Measurements from ENCODE around the gene CACNA1C. TPM values are rescaled to one million over a fixed set of nuclear protein-coding genes. Genes with fewer than 3 reads are reported as not detected.
A peak's percentile ranks its signal among the peaks of the same experiment; 100 is the strongest.

The CACNA1C gene
- total RNA-seq, 1 donor from 2014 or later, result 11.7 TPM

DNA sequence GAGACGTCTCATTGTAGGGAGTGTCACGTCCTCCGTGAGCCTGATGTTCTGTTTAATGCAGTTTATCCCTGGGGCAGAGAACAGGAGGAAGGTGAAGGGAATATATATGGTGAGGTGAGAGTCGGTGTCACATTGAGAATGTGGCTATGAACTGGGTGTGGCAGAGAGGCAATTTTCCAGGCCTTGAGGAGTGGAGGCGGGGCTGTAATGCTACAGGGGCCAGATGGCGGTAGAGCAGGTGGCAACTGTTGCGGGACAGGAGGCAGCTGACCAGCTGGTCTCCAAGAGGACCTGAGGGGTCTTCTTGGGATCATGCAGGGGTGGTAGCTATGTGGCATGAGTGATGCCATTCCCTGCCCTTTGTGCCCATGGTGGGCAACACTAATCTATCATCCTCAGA, 59.6 kb downstream of the CACNA1C start:
- Mint-ChIP-seq H3K36me3 (ENCODE audit: insufficient read depth) (no peaks in the 10 kb centered on the region), H3K27me3 (peaks cover 7% of the 10 kb centered on the region), H3K9me3 (ENCODE audit: low read depth) (no peaks in the 10 kb centered on the region), H3K27ac (peak overlapping the region; percentile 2), H3K4me3 (ENCODE audit: low read depth) (no peak overlapping the region), H3K4me1 (ENCODE audit: low read depth) (peaks cover 4% of the 10 kb centered on the region)
- no peak for DNase-seq (ENCODE audit: low spot score, unreplicated experiment)
- TF ChIP-seq, protein P1, sequence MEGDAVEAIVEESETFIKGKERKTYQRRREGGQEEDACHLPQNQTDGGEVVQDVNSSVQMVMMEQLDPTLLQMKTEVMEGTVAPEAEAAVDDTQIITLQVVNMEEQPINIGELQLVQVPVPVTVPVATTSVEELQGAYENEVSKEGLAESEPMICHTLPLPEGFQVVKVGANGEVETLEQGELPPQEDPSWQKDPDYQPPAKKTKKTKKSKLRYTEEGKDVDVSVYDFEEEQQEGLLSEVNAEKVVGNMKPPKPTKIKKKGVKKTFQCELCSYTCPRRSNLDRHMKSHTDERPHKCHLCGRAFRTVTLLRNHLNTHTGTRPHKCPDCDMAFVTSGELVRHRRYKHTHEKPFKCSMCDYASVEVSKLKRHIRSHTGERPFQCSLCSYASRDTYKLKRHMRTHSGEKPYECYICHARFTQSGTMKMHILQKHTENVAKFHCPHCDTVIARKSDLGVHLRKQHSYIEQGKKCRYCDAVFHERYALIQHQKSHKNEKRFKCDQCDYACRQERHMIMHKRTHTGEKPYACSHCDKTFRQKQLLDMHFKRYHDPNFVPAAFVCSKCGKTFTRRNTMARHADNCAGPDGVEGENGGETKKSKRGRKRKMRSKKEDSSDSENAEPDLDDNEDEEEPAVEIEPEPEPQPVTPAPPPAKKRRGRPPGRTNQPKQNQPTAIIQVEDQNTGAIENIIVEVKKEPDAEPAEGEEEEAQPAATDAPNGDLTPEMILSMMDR (IDR thresholded peaks at IDR 0.05; ENCODE audit: unreplicated experiment), result no peak

DNA sequence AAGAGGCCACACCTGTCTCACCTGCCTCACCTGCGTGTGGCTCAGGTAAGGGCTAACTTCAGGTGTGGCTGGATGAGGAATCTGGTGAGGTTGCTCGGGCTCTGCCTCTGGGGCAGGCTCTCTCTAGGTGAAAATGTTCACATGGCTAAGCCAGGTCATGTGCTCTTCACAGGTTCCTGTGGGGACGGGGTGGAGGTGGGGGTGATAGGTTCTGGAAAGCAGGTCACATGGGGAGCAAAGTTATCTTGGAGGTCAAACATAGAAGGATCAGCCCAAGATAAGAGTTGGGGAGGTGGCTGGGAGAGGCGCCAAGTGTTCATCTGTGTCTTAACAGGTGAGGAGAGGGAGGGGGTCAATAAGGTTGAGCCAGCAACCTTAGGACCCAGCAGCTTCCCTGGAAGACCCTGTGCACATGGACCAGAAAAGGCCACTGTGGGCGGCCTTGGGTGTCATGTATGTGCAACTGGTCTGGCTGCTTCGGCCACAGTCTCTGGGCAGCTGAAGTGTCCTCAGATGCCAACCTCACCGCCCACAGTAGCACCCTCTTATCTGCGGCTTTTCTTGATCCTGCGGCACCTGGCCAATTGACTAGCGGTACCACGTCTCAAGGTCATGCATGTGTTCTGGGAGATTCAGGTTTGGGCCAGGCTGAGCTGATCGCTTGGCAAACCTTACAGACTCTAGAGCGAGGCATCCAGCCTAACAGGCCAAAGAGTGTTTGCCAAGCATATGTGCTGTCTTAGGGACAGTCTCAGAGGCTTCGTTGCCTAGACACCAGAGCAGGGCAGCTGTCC, 60.5 kb downstream of the CACNA1C start:
- Mint-ChIP-seq H3K36me3 (ENCODE audit: insufficient read depth) (no peaks in the 10 kb centered on the region), H3K9me3 (ENCODE audit: low read depth) (no peaks in the 10 kb centered on the region), H3K27me3 (peaks cover 7% of the 10 kb centered on the region), H3K4me3 (ENCODE audit: low read depth) (no peak overlapping the region), H3K27ac (no peak overlapping the region), H3K4me1 (ENCODE audit: low read depth) (peaks cover 4% of the 10 kb centered on the region)
- TF ChIP-seq, protein P1 (IDR thresholded peaks at IDR 0.05; ENCODE audit: unreplicated experiment), result no peak
- DNase-seq (ENCODE audit: low spot score, unreplicated experiment), result no peak

DNA sequence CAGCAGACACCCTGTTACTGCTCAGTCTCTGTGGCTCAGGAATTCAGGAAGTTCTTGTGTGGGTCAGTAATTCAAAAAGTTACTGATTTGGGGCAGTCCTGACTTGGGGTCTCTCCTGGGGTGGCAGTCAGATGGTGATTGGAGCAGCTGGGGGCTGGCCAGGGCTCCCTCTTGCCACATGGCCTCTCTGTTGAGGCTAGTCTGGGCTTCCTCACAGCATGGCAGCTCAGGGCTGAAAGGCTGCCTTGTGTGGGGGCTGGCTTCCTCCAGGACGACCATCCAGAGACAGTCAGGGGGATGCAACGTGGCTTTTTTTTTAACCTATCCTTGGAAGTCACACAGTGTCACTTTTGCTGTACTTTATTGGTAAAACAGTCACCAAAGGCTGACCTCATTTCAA, 61.3 kb downstream of the CACNA1C start:
- Mint-ChIP-seq H3K27ac (no peak overlapping the region), H3K9me3 (ENCODE audit: low read depth) (no peaks in the 10 kb centered on the region), H3K27me3 (peaks cover 7% of the 10 kb centered on the region), H3K36me3 (ENCODE audit: insufficient read depth) (no peaks in the 10 kb centered on the region), H3K4me3 (ENCODE audit: low read depth) (no peak overlapping the region), H3K4me1 (ENCODE audit: low read depth) (peaks cover 2% of the 10 kb centered on the region)
- no peak for DNase-seq (ENCODE audit: low spot score, unreplicated experiment)
- TF ChIP-seq, protein P1 (IDR thresholded peaks at IDR 0.05; ENCODE audit: unreplicated experiment), result no peak

DNA sequence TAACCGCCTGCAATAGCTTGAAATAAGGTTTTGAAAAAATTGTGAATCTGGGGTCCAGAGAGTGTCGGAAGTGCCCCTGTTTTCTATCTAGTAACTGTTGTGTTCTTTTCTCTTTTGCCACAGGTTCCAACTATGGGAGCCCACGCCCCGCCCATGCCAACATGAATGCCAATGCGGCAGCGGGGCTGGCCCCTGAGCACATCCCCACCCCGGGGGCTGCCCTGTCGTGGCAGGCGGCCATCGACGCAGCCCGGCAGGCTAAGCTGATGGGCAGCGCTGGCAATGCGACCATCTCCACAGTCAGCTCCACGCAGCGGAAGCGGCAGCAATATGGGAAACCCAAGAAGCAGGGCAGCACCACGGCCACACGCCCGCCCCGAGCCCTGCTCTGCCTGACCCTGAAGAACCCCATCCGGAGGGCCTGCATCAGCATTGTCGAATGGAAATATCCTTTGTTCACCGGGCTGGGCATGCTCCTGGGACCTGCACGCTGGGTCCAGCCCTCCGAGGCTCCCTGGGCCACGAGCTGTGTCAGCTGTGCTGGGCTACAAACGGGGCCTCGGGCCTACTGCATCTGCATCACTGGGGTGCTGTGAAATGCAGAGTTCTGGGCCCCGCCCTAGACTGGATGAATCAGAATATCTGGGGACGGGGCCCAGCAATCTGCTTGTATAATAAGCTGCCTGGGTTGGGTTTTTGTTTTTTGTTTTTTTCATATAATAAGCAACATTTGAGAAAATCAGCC, 62.5 kb downstream of the CACNA1C start:
- Mint-ChIP-seq H3K9me3 (ENCODE audit: low read depth) (no peaks in the 10 kb centered on the region), H3K36me3 (ENCODE audit: insufficient read depth) (no peaks in the 10 kb centered on the region), H3K27me3 (peaks cover 9% of the 10 kb centered on the region), H3K4me3 (ENCODE audit: low read depth) (no peak overlapping the region), H3K4me1 (ENCODE audit: low read depth) (peaks cover 2% of the 10 kb centered on the region), H3K27ac (no peak overlapping the region)
- TF ChIP-seq, protein P1 (IDR thresholded peaks at IDR 0.05; ENCODE audit: unreplicated experiment), result no peak
- DNase-seq (ENCODE audit: low spot score, unreplicated experiment), result no peak

DNA sequence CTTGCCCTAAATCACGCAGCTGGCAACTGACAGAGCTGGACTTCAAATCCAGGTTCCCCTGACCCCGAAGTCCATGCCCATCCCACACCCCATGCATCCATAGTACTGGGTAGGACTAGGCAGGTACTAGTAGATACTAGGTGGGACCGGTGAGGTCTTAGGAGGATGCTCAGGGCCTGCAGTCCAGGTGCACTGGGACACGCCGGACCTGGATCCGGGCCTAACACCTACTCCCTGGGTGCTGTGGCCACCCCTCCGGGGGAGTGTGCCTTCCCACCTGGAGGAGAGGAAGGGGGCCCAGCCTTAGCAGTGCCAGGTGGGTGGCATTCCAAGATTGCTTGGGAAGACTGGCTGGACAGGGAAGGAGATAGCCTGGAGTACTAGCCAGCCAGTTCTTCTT, 64.8 kb downstream of the CACNA1C start:
- H3K4me3 Mint-ChIP-seq (ENCODE audit: low read depth), result no peak overlapping the region
- no peak for DNase-seq (ENCODE audit: low spot score, unreplicated experiment)
- no peak overlapping the region for H3K27ac Mint-ChIP-seq
- no peaks in the 10 kb centered on the region for H3K9me3 Mint-ChIP-seq (ENCODE audit: low read depth)
- peaks cover 2% of the 10 kb centered on the region for H3K4me1 Mint-ChIP-seq (ENCODE audit: low read depth)
- H3K27me3 Mint-ChIP-seq, result peaks cover 8% of the 10 kb centered on the region
- H3K36me3 Mint-ChIP-seq (ENCODE audit: insufficient read depth), result no peaks in the 10 kb centered on the region
- TF ChIP-seq, protein P1 (IDR thresholded peaks at IDR 0.05; ENCODE audit: unreplicated experiment), result no peak

Measured in progenitor cell of endocrine pancreas (in vitro differentiated cells).